WI38 (cell line): ENCODE measurements around the gene DNAH14.

ENCODE experiments used
- H3K4me3 ChIP-seq: 2 replicates; pipeline ENCODE4 v1.5.1; 2011; ENCODE audit warnings: low read depth, mild to moderate bottlenecking, control low read depth, low read length
- TF ChIP-seq, protein P1 (sequence below): IDR thresholded peaks from 2 replicates; pipeline ENCODE4 v1.5.1; 2012; ENCODE audit warnings: low read depth, mild to moderate bottlenecking, control low read depth, low read length

DNAH14 gene

DNA sequence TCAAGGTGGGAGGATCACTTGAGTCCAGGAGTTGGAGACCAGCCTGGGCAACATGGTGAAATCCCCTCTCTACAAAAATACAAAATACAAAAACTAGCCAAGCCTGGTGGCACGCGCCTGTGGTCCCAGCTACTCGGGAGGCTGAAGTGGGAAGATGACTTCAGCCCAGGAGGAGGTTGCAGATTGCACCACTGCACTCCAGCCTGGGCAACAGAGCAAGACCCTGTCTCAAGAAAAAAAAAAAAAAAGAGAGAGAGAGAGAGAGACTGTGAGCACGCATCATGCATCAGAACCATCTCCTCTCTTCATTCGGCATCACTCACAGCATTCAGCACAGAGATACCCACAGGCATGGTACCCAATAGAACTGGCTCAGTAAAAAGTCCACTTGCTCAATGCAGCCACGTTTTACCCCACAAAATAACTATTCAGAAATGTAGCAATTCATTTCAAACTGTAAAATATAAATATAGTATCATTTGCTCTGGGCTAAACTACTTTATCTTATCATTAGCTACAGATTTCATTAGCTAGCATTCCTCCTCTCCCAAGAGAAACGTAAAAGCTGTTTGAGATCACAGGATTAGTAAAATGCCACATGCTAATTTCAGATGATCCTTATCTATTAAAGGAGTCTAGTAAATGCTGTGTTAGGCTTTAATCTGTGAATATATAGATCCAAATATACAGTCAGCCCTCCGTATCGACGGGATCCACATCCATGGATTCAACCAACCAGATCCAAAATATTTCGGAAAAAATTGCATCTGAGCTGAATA is 486.7 kb downstream of the DNAH14 start:
- no peak overlapping the region for H3K4me3 ChIP-seq
- TF ChIP-seq, protein P1, sequence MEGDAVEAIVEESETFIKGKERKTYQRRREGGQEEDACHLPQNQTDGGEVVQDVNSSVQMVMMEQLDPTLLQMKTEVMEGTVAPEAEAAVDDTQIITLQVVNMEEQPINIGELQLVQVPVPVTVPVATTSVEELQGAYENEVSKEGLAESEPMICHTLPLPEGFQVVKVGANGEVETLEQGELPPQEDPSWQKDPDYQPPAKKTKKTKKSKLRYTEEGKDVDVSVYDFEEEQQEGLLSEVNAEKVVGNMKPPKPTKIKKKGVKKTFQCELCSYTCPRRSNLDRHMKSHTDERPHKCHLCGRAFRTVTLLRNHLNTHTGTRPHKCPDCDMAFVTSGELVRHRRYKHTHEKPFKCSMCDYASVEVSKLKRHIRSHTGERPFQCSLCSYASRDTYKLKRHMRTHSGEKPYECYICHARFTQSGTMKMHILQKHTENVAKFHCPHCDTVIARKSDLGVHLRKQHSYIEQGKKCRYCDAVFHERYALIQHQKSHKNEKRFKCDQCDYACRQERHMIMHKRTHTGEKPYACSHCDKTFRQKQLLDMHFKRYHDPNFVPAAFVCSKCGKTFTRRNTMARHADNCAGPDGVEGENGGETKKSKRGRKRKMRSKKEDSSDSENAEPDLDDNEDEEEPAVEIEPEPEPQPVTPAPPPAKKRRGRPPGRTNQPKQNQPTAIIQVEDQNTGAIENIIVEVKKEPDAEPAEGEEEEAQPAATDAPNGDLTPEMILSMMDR, result no peak

DNA sequence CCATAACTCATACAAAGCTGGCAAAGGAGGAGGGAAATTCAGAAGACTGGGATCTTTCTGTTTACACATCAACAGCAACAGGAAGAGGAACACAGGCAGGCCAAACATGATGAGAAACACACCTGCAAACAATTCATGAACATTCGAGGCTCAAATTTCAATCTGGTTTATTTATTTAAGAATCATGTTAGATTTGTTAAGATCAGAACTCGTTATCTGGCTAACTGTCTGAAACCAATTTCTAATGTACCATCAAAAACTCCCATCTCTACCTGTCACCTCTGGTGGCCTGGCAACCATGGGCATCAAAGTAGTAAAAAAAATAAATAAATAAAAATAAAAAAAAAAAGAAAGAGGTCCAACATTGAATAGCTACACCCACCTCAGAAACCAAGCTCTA is 488.6 kb downstream of the DNAH14 start:
- H3K4me3 ChIP-seq, result no peak overlapping the region
- TF ChIP-seq, protein P1, result no peak

DNA sequence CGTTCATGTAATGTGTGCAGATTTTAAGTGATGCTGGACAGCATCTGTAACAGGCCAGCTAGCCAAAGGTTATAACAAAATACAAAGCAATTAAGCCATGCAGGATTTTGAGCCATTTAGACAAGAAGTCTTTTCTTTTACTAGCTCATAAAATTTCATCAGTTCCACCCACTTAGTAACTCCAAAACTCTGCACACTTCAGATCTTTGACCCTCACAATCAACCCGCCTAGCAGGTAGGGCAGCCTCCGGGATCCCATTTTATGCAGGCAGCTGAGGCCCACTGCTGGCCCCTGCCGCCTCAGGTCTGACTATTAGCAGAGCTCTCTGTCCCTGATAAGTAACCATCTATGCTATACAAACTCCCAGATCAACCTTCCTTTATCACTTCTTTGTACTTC is 489.1 kb downstream of the DNAH14 start:
- TF ChIP-seq, protein P1, result no peak
- no peak overlapping the region for H3K4me3 ChIP-seq

DNA sequence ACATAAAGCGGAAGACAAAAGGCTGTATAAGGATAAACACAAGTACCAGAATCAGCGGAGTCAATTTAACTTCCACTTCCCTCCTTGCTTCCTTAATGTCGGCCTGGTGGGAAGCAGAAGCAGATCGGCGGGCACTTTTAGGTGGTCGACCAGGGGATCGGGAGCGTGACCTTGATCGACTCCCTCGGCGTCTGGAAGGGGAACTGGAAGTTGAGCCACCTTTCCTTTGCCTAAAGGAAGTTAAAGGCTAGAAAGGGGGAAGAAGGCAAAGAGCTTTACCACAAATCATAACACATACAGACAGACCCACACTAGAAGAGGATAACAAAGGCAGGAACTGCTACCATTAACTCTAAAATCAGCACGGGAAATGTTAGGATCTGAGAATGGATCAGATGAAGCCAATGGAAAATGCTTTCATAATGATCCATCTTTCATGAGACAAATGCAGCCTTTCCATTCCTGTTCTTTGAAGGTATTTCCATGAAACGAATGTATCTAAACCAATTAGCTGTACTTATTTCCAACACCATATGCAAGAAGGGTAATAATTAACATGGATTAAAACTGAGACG is 492.6 kb downstream of the DNAH14 start:
- TF ChIP-seq, protein P1, result no peak
- H3K4me3 ChIP-seq, result no peak overlapping the region

DNA sequence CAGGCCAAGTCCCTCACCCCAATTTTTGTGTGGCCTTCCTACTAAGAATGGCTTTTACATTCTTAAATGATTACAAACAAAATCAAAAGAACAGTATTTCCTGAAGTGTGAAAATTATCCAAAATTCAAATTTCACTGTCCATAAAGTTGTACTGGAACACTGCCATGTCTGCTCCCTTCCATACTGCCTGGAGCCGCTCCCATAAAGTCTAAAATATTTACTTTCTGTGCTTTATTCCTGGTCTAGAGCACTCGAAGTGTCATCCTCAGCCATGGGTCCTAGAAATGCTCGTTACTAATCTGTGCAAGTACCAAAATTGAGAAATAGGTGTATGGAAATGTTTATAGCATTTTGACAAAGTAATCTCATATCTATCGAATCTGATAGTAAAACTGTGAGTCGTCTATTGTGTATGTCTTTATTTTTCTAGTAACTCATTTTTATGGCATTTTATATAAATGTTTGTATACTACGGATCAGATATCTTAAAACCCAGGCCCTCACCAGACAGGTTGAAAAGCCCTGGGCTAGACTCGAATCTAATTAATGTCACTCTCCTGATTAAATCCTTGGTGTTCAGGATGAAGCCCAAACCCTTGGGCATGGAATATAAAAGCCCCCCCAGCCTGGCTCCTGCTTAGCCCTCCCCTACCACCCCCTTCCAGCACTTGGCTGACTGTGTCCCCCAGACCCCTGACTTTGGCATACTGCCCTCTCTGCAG is 493.5 kb downstream of the DNAH14 start:
- TF ChIP-seq, protein P1, result no peak
- no peak overlapping the region for H3K4me3 ChIP-seq

DNA sequence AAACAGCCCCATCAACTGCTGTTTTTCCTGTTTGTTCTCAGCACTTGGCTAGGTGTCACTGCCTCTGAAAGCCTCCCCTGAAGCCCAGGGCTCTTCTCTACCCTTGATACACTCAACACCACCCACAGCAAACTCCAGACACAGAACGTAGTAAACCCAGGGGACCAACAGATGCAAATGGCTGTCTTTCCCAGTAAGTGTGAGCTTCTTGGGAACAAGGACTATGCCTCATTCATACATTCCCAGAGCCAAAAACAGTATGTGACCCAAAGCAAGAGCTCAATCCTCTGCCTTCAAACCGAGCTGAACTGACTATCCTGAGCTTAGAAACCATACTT is 494.0 kb downstream of the DNAH14 start:
- H3K4me3 ChIP-seq, result no peak overlapping the region
- TF ChIP-seq, protein P1, result no peak
